T-helper 22 cell (primary cell): ENCODE data around the gene ZFP1.
"Not testable (repeated sequence)": the region's sequence is repeated elsewhere in the genome, so short reads cannot be mapped to it uniquely, and the experiment has no call there.

ENCODE experiments used
- DNase-seq: peaks from one replicate; pipeline ENCODE4 v3.0.0-alpha.2; 2020; ENCODE audit warnings: low read depth

Gene ZFP1

GRCh38 chr16:75113541-75114121 lies 34.7 kb upstream of the ZFP1 start:
- DNase-seq, result no peak

DNA sequence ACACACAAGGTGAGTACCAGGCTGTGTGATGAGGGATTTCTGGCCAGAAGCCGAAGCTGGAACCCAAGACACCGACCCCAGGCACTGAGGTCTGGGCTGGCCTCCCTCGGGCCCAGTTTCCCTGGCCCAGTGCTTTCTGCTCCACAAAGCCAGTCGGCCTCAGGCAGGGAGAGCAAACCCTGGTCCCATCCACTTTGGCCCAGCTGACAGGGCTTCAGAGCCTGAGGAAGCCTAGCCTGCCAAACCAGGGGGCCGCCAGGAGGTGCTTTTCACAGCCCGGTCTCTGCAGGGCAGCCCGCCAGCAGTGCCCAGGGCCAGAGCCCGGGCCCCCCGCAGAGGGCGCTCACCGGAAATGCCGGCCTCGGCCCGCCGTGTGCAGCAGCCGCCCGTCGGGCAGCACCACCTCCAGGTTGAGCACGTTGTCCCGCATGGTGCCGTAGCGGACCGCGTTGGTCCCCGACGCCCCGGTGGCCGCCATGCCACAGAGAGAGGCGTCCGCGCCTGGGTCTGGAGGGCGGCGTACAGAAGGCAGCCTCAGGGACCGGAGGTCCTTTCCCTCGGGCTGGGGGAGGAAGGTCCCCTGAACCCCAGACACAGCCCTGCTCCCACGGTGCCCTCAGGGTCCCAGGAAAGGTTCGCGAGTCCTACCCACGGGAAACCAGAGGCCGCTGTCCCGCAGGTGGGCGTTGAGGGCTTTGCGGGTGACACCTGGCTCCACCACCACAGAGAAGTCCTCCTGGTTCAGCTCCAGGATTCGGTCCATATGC lies 34.0 kb upstream of the ZFP1 start:
- DNase-seq, result no peak

DNA sequence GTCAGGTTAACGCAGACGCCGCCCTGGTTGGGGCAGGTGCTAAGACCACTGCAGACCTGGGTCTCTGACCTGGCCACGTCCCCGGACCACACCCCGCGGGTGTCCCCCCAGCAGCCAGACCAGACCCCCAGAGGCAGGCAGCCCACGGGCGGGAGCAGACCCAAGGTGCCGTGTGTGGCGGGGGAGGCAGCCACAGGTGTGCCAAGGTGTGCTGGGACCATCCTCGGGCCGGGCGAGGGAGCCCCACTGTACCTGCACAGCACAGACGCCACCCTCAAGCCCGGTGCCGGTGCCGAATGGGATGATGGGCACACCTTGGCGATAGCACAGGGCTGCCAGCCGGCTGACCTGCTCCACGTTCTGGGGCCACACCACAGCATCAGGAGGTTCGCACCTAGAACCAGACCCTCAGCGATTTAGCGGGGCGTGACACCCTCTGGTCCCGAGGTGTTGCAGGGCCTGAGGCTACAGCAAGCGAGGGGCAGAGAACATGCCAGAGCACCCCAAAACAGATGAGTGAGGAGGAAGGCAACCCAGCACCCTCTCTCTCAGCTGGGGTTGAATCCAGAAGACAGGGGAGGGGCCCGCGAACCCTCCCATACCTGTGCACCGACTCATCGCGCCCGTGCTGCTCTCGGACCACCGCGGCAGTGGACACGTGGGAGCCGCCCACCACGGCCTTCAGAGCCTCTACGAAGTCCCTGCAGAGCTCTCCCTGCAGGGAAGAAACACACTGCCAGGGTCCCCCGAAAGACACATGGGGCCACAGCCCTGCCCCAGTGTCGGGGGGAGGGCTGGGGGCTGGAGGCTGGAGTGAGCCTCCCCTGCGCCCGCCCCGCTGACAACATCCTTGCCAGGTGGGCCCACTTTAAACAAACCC lies 33.1 kb upstream of the ZFP1 start:
- DNase-seq, result no peak

DNA sequence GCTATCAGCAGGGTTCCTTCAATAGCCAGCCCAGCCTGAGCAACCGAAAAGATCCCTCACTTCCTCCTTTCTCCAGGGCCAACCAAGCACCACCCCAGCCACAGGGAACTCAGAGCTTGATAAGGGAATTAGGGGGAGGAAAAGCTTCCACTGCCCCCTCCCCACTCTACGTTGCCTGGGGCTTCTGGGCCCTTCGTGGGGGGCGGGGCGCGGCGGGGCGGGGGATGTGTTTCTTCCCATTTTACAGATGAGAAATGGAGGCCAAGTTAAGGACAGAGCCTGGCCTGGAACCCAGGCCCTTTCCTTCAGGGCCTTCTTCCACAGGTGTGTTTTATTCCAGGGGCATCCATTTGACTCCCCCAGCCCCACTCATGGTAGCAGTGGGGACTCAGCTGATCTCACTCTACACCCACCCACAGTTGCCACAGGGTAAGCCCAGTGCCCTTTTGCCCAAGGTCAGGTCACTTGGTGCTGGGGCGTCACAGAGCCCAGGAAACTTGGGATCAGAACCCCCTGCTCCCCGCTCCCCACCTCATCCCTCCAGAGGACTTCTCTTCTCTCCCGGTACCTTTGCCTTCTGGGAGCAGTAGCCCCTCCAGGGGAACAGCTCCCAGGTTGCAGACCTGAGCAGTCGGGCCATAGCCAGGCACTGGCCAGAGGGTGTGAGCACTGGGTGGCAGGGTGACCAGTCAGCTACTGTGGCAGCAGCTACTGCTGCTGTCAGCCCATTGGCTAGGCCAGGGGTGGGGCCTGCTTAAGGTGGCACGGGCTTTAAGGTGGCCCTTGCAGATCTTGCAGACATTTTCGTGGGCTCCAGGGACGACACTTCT lies 32.0 kb upstream of the ZFP1 start, which contains the start of gene LDHD:
Gene LDHD, minus strand, starts transcription at position 700 of the 830 bp plus-strand sequence. Its CDS starts 60 bp downstream, at position 640.
- DNase-seq, result no peak

DNA sequence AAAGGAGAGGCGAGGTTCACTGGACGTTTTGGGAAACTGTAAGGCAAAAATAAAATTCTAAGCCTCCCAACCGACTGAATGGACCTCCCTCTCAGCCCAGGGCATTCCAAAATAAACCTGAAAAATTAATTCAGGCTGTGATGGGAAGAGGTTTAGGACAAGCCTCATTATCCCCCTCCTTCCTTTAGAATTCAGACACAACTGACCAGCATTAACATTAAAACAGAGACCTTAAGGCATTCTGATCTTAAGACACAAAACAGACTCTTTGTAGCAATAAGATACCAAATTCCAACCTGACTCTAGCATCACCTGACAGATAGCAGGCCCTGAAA lies 31.4 kb upstream of the ZFP1 start:
- no peak for DNase-seq

DNA sequence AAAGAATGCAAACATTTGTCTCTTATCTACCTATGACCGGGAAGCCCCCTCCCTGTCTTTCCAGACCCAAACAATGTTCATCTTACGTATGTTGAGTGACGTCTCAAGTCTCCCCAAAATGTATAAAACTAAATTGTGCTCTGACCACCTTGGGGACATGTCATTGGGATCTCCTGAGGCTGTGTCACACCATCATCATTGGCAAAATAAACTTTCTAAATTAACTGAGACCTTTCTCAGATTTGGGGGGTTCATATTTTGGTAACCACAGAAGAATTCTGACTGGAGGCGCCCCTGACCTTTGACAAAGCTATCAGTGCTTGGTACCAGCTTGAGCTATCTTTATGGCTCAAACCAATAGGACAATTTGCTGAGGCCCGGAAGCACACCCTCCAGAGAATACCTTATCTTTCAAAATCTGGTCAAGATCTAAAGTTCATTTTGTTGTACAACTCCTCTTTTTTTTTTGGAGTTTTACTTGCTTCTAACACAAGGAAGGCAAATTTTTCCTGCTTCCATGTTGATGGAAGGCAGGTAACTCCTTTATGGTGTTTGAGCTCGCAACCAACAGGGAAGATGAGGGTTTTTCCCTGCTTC lies 29.3 kb upstream of the ZFP1 start:
- DNase-seq, result no peak

DNA sequence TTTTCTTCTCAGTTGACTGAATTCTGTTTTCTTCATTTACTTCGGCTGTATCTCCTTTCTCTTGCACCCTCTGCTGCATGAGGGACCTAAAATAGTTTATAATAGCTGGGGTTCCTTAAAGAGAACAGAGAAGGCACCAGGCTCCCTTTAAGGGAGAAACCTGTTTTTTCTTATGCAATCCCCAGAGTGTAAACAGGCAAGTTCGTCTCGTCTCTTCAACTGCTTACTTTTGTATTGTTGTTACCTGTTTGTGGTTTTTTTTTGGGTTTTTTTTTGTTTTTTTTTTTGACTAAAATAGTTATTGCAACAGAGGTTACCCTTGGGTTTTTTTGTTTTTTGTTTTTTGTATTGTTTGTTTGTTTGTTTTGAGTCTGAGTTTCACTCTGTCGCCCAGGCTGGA lies 28.1 kb upstream of the ZFP1 start:
- DNase-seq, result no peak

DNA sequence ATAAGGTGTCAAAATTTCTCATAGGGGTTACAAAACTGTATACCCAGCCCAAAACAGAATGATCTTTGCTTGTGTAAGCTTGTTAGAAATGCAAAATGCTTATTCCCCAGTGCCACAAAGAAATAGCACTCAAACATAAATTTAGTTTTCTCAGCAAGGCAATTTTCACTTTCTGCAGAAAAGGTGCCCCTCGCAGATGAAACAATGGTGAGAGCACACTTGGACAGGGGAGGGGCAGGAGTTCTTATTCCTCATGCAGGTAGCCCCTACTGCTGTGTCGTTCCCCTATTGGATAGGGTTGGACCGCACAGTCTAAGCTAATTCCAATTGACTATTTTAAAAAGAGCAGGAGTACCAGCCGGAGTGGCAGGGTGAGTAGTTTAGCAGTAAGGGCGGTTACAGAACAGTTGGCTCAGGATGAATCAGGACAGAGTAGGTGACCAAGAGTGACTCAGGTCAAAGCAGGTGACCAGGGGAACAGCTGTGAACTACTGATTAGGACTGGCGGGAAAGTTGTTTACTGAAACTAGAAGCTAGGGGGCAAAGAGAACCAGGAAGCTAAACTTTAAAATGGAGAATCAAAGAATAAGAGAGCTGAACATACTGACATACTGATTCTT lies 26.3 kb upstream of the ZFP1 start:
- no peak for DNase-seq

GRCh38 chr16:75122609-75123008 lies 25.7 kb upstream of the ZFP1 start:
- no peak for DNase-seq

DNA sequence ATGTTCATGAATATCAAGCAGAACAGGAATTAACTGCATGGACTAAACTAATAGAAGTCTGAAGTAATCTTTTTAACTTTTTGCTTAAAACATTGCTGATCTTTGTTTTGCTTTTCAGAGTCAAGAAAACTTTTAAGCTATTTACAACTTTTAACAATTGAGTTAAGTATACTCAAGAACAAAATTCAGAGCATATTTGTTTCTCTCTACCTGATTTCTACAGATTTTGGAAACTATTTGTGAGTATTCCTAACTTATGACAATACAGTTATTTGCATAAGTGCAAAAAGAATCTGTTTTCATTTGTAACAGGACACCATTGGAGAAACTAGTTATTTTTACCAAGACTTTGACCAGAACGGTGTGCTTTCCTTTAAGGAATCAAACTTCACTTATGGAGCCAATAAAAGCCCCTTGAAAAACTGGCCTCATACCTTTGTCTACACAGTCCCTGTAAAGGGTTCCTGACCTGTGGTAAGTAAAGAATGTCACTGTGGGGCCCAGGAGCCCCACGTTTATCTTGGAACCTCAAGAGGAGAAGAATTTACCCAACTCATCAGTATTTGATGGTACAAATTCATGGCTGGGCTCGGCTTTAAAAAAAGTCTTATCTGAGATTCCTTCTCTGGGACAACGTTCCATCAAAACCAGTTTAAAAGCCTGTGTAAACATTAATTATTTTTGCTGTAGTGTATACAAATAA lies 20.5 kb upstream of the ZFP1 start:
- no peak for DNase-seq

GRCh38 chr16:75129421-75130149 lies 18.7 kb upstream of the ZFP1 start:
- not testable (repeated sequence) for DNase-seq

DNA sequence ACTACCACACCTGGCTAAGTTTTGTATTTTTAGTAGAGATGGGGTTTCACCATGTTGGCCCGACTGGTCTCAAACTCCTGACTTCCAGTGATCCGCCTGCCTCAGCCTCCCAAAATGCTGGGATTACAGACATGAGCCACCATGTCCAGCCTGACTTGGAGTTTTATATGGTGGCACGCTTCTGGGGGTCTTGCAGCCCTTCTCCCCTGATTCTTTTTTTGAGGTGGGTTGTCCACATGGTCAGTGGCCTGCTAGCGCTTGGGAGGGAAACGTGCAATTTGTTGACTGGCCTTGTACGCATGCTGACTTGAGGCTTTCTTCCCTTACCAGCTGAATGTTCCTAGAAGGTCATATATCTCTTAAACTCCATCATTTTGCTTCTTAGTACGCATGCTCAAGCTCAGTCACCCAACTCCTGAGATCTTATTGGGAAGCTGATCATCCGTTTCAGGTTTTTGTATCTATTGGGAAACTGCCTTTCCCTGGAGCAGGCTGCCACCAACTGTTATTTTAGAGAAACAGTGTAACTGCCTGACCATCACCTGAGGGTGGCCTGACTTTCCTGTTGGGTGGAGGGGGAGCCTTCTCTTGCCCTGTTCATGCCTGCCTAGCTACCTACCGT lies 18.1 kb upstream of the ZFP1 start:
- DNase-seq, result no peak

GRCh38 chr16:75131081-75131480 lies 17.2 kb upstream of the ZFP1 start:
- DNase-seq, result no peak

DNA sequence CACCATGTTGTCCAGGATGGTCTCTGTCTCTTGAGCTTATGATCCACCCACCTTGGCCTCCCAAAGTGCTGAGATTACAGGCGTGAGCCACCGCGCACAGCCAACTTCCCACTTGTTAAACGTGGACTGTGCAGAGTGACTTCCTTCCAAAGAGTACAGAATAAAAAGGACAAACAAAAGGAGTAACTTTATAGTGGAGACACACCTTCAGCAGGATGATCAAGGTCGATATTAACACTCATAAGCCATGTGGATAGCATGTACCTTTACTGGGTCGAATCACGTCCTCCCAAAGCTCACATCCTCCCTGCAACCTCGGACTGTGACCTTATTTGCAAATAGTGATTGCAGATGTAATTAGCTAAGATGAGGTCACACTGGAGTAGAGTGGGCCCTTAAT lies 10.1 kb upstream of the ZFP1 start:
- no peak for DNase-seq

GRCh38 chr16:75138636-75139035 lies 9.7 kb upstream of the ZFP1 start:
- DNase-seq, result no peak

DNA sequence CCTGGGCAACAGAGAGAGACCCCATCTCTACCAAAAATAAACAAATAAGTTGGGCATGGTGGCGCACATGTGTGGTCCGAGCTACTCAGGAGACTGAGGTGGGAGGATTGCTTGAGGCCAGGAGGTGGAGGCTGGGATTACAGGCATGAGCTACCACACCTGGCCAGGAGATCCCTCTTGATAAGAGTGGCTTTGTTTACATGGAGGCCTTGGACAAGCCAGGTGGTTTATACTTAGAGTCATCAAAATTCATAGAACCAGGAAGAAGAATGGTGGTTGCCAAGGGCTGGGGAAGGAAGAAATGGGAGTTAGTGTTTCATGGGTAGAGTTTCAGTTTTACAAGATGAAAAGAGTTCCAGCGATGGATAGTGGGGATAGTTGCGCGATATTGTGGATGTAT lies 8.8 kb upstream of the ZFP1 start:
- no peak for DNase-seq

DNA sequence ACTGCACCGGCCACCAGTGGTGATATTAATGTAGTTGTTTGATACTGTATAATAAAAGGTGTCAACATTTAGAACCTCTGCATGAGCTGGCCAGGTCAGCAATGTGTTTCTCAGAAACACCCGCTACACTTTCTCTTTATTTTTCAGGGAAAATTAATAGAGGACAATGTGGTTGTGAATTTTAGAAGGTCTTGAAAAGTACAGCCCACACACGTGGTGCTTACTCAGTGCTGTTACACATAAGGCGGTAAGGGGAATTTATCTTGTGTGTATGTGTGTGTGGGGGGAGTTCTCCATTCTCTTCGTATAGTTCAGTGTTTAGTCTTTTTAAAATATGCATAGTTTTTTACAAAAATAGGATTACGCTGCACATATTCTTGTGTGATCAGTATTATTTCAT lies 4.4 kb upstream of the ZFP1 start:
- DNase-seq, result no peak

DNA sequence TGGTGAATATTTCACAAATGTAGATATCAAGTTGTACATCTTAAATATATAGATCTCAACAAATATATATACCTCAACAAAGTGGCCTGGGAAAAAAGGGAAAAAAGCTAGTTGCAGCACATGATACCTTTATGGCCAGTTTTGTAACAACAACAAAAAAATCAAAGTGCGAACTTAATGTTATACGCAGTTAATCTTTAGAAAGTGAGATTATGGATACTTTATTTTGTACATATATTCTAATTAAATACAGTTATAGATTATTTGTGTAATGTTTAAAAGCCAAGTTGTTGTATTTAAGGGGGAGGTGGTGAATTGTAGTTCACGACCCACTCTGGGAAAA lies 385 bp upstream of the ZFP1 start:
- no peak for DNase-seq

GRCh38 chr16:75151798-75152197 lies 3.5 kb downstream of the ZFP1 start:
- no peak for DNase-seq

GRCh38 chr16:75152635-75153034 lies 4.3 kb downstream of the ZFP1 start:
- no peak for DNase-seq
